ENCODE results near the gene CDK9.

The CDK9 gene

GRCh38 chr9:127801955-127802575, 16.2 kb downstream of the CDK9 start:
- Mint-ChIP-seq H3K9me3 (no peaks in the 10 kb centered on the region), H3K27me3 (no peaks in the 10 kb centered on the region), H3K27ac (peak overlapping the region; percentile 82), H3K4me1 (ENCODE audit: low read depth) (peaks cover 36% of the 10 kb centered on the region), H3K36me3 (ENCODE audit: low read depth) (peaks cover 16% of the 10 kb centered on the region), H3K4me3 (peak overlapping the region; percentile 96)

- peak within 1 kb of the TSS; percentile 97 for H3K27ac Mint-ChIP-seq
- H3K36me3 Mint-ChIP-seq (ENCODE audit: low read depth): peaks cover 21% of the 10 kb centered on the region
- peaks cover 28% of the 10 kb centered on the region for H3K4me1 Mint-ChIP-seq (ENCODE audit: low read depth)
- no peaks in the 10 kb centered on the region for H3K27me3 Mint-ChIP-seq
- H3K4me3 Mint-ChIP-seq: peak within 1 kb of the TSS; percentile 96
- no peaks in the 10 kb centered on the region for H3K9me3 Mint-ChIP-seq
These were observed 17.0 kb downstream of the CDK9 start, which contains the start of gene FPGS for GRCh38 chr9:127802576-127803443. Gene FPGS (plus strand): TSS chr9:127802882. CDS start chr9:127802925, 43 bp downstream.

- Mint-ChIP-seq H3K4me1 (ENCODE audit: low read depth) (peaks cover 22% of the 10 kb centered on the region), H3K4me3 (peak overlapping the region; percentile 96), H3K27me3 (no peaks in the 10 kb centered on the region), H3K27ac (peak overlapping the region; percentile 97), H3K36me3 (ENCODE audit: low read depth) (peaks cover 22% of the 10 kb centered on the region), H3K9me3 (no peaks in the 10 kb centered on the region)
These were observed 17.9 kb downstream of the CDK9 start for GRCh38 chr9:127803507-127804352.

DNA sequence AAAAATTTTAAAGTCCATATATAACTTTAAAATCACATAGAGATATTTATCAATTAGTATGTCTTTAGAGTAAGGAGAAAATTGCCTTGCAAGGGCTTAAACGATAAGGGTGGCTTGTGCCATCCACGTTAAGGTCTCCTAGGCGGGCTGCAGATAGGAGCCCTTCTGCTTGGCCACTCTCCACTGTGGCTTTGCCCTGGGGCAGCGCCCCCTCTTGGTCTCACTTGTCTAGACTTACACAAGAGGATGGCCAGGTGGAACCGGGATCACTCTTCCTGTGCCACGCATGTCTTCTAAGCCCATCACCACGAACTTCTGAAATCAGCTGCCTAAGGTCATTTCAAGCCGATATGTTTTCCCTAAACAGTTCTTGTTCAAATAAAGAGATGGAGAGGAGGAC, 19.8 kb downstream of the CDK9 start:
- Mint-ChIP-seq H3K27ac (peak overlapping the region; percentile 57), H3K9me3 (no peaks in the 10 kb centered on the region), H3K4me3 (no peak overlapping the region), H3K27me3 (no peaks in the 10 kb centered on the region), H3K4me1 (ENCODE audit: low read depth) (peaks cover 22% of the 10 kb centered on the region), H3K36me3 (ENCODE audit: low read depth) (peaks cover 30% of the 10 kb centered on the region)

- H3K9me3 Mint-ChIP-seq: no peaks in the 10 kb centered on the region
- no peak overlapping the region for H3K4me3 Mint-ChIP-seq
- peak overlapping the region; percentile 72 for H3K27ac Mint-ChIP-seq
- H3K4me1 Mint-ChIP-seq (ENCODE audit: low read depth): peaks cover 16% of the 10 kb centered on the region
- H3K27me3 Mint-ChIP-seq: no peaks in the 10 kb centered on the region
- peaks cover 30% of the 10 kb centered on the region for H3K36me3 Mint-ChIP-seq (ENCODE audit: low read depth)
These were observed 21.0 kb downstream of the CDK9 start for GRCh38 chr9:127806871-127807270.

- Mint-ChIP-seq H3K27me3 (no peaks in the 10 kb centered on the region), H3K4me3 (no peak overlapping the region)
These were observed 22.6 kb downstream of the CDK9 start for GRCh38 chr9:127808347-127809001.

DNA sequence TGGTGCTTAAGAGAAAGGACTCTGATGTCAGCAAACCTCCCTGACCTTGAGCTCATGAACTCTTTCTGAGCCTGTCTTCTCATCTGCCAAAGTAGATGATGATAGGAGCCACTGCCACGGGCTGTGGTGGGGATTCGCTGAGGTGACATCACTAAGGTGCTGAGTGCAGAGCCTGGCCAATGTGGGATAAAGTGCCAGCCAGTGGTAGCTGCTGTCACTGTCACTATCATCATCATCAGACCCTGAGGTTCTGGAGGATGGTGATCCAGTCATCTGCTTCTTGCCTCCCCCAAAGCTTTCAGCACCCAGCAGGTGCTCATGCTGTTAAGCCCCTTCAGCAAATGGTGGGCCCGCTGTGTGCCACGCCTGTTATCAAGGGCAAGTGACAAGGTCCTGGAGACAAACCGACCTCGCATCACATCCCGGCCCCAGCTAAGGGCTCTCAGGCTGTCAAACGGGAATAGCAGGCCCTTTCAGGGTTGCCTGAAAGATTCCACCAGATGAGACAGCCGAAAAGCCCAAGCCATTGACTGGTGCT, 23.2 kb downstream of the CDK9 start:
- Mint-ChIP-seq H3K27me3 (no peaks in the 10 kb centered on the region), H3K9me3 (no peaks in the 10 kb centered on the region), H3K4me3 (no peak overlapping the region), H3K4me1 (ENCODE audit: low read depth) (peaks cover 7% of the 10 kb centered on the region), H3K36me3 (ENCODE audit: low read depth) (peaks cover 39% of the 10 kb centered on the region), H3K27ac (no peak overlapping the region)

More at GRCh38 chr9:127808347-127809001, 22.6 kb downstream of the CDK9 start:
- Mint-ChIP-seq H3K4me1 (ENCODE audit: low read depth) (peaks cover 11% of the 10 kb centered on the region), H3K36me3 (ENCODE audit: low read depth) (peaks cover 41% of the 10 kb centered on the region), H3K9me3 (no peaks in the 10 kb centered on the region), H3K27ac (no peak overlapping the region)

DNA sequence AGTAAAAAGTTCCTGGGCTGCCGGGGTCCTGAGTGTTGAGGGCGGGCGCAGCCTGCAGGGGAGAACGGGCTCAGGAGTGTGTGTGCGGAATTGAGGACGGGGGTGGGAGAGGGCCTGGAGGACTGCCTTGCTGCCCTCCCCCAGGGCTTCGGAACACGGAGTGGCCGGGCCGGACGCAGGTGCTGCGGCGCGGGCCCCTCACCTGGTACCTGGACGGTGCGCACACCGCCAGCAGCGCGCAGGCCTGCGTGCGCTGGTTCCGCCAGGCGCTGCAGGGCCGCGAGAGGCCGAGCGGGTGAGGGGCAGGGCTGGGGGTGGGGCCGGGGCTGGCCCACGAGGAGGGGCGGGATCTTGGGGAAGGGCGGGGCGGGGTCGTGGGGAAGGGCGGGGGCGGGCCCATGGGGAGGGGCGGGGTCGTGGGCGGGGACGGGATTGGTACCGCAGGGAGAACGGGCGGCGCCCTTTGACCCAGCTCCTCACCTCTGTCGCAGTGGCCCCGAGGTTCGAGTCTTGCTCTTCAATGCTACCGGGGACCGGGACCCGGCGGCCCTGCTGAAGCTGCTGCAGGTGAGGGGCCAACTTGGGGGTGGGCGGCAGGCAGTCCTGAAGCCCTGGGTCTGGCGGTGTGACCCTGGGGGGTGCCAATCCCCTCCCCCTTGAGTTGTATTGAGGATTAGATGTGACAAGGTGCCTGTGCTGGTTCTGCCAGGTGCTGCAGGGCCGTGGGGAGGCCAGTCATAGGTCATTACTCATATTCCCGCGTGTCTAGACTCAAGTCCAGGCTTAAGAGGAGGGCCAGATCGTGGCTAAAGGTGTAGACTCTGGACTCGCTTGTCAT, 23.9 kb downstream of the CDK9 start:
- H3K36me3 Mint-ChIP-seq (ENCODE audit: low read depth): peaks cover 37% of the 10 kb centered on the region
- no peak overlapping the region for H3K27ac Mint-ChIP-seq
- no peaks in the 10 kb centered on the region for H3K4me1 Mint-ChIP-seq (ENCODE audit: low read depth)
- H3K27me3 Mint-ChIP-seq: no peaks in the 10 kb centered on the region
- H3K9me3 Mint-ChIP-seq: no peaks in the 10 kb centered on the region
- H3K4me3 Mint-ChIP-seq: no peak overlapping the region

DNA sequence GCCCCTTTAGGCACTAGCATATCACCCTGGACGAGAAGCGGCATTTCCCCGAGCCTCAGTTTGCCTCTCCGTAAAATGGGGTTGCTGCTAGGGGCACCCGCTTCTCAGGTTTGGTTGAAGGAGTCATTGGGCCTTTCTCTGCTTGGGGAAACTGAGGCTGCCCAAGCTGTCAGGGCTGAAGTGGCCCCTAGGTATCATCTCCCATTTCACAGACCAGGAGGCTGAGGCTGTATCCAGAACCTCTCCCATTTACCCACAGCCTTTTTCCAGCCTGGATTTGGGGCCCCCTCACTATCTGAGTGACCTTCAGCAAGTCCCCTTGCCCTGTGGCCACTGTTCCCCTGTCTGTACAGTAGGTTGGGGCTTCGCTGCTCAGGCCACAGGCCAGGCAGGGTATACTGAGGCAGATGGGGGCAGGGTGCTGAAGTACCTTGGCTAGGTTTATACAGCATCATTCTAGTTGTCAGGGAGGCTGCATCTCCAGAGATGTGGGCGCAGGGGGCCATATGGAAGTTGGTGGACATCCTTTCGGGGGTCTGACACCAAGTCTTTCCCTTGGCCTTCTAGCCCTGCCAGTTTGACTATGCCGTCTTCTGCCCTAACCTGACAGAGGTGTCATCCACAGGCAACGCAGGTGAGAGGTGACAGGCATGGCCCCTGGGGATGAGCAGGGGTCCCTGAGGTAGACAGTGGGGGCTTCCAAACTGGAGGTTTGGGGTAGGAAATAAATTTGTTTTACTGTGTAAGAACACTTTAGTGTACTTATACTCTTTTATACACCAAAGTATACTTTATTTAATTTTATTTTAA, 24.7 kb downstream of the CDK9 start:
- no peak overlapping the region for H3K4me3 Mint-ChIP-seq
- H3K4me1 Mint-ChIP-seq (ENCODE audit: low read depth): no peaks in the 10 kb centered on the region
- H3K27ac Mint-ChIP-seq: no peak overlapping the region
- no peaks in the 10 kb centered on the region for H3K9me3 Mint-ChIP-seq
- H3K27me3 Mint-ChIP-seq: no peaks in the 10 kb centered on the region
- H3K36me3 Mint-ChIP-seq (ENCODE audit: low read depth): peaks cover 37% of the 10 kb centered on the region

- no peaks in the 10 kb centered on the region for H3K27me3 Mint-ChIP-seq
- no peak overlapping the region for H3K27ac Mint-ChIP-seq
- peaks cover 26% of the 10 kb centered on the region for H3K36me3 Mint-ChIP-seq (ENCODE audit: low read depth)
- no peaks in the 10 kb centered on the region for H3K9me3 Mint-ChIP-seq
- H3K4me3 Mint-ChIP-seq: no peak overlapping the region
- no peaks in the 10 kb centered on the region for H3K4me1 Mint-ChIP-seq (ENCODE audit: low read depth)
These were observed 26.2 kb downstream of the CDK9 start for GRCh38 chr9:127812011-127812410.

DNA sequence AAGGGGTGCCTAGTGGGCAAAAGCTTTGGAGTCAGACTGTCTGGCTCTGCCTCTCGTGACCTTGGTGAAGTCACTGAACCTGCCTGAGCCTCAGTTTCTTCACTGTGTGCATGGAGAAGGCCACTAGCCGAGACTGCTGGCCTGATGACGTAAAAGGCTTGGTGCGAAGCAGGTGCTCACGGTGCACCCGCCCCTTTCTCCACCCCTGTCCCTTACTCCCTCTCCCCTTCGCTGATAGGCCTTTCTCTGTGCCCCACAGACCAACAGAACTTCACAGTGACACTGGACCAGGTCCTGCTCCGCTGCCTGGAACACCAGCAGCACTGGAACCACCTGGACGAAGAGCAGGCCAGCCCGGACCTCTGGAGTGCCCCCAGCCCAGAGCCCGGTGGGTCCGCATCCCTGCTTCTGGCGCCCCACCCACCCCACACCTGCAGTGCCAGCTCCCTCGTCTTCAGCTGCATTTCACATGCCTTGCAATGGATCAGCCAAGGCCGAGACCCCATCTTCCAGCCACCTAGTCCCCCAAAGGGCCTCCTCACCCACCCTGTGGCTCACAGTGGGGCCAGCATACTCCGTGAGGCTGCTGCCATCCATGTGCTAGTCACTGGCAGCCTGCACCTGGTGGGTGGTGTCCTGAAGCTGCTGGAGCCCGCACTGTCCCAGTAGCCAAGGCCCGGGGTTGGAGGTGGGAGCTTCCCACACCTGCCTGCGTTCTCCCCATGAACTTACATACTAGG, 27.3 kb downstream of the CDK9 start:
- Mint-ChIP-seq H3K36me3 (ENCODE audit: low read depth) (peaks cover 29% of the 10 kb centered on the region), H3K4me3 (no peak overlapping the region)

GRCh38 chr9:127813686-127814226, 27.9 kb downstream of the CDK9 start:
- no peaks in the 10 kb centered on the region for H3K27me3 Mint-ChIP-seq
- H3K9me3 Mint-ChIP-seq: no peaks in the 10 kb centered on the region
- peaks cover 33% of the 10 kb centered on the region for H3K36me3 Mint-ChIP-seq (ENCODE audit: low read depth)
- H3K4me1 Mint-ChIP-seq (ENCODE audit: low read depth): no peaks in the 10 kb centered on the region
- H3K27ac Mint-ChIP-seq: no peak overlapping the region
- H3K4me3 Mint-ChIP-seq: no peak overlapping the region

More for the DNA sequence above, 27.3 kb downstream of the CDK9 start:
- H3K9me3 Mint-ChIP-seq: no peaks in the 10 kb centered on the region
- H3K27ac Mint-ChIP-seq: no peak overlapping the region
- no peaks in the 10 kb centered on the region for H3K27me3 Mint-ChIP-seq
- H3K4me1 Mint-ChIP-seq (ENCODE audit: low read depth): no peaks in the 10 kb centered on the region

All from stimulated activated naive CD8-positive, alpha-beta T cell treated with anti-CD3 and anti-CD28 coated beads, Interleukin-15, Interleukin-2, amounts not matched to agents 100 ng/mL and 50 ng/mL, for 24 hours (primary cell).